B cell (primary cell): ENCODE measurements around the gene SCYGR4. TPM values are rescaled to one million over a fixed set of nuclear protein-coding genes. Genes with fewer than 3 reads are reported as not detected.

Source experiments
- ATAC-seq: fragments of 200-7000 bp; cut with Tn5 transposase; one replicate; pipeline ENCODE4 v1.10.0; 2021; ENCODE audit warnings: low read depth, mild to moderate bottlenecking, moderate number of reproducible peaks, moderate library complexity
- CTCF ChIA-PET: fragments of 350-600 bp; sonication (Branson Sonifier 250); formaldehyde crosslinking; loops from one replicate; lab custom pipeline; 2021; ENCODE audit warnings: antibody characterized with exemption, inconsistent platforms; lab: Charles Lee
- POLR2A ChIA-PET: fragments of 350-600 bp; sonication (Branson Sonifier 250); formaldehyde crosslinking; loops from one replicate; lab custom pipeline; 2021; ENCODE audit warnings: antibody characterized with exemption; lab: Charles Lee
- DNase-seq: peaks from one replicate; pipeline ENCODE4 v3.0.0; 2013
- H2AFZ ChIP-seq: 2 replicates; pipeline ENCODE4 v1.6.1; 2012; ENCODE audit warnings: mild to moderate bottlenecking, low read depth, low read length; ENCODE audit not compliant: insufficient read depth, poor library complexity, severe bottlenecking
- H3K27ac ChIP-seq, 2 donors: 1 replicate in 1 of 2; 2 replicates in 1 of 2; pipeline ENCODE4 v1.5.1; 2012 to 2013; ENCODE audit warnings: low read length in 2 of 2, mild to moderate bottlenecking in 2 of 2, moderate library complexity in 1 of 2
- H3K27me3 ChIP-seq, 4 experiments: fragments of 200-600 bp in 1 of 4; sonication (generic) in 1 of 4; replicated peaks in 1 of 4; 1 replicate in 2 of 4; 2 replicates in 2 of 4; pipeline versions ENCODE4 v1.6.1 to v1.7.0; 2013 to 2016; ENCODE audit warnings: low read length in 3 of 4, mild to moderate bottlenecking in 2 of 4, mixed read lengths in 1 of 4, moderate library complexity in 1 of 4; ENCODE audit not compliant: insufficient read depth in 4 of 4, control insufficient read depth in 3 of 4; ENCODE audit errors: control extremely low read depth in 1 of 4
- H3K36me3 ChIP-seq, 2 experiments: replicated peaks in 1 of 2; 1 replicate in 1 of 2; 2 replicates in 1 of 2; pipeline versions ENCODE4 v1.6.1 to v1.7.1; 2013; ENCODE audit warnings: low read length in 1 of 2; ENCODE audit not compliant: insufficient read depth in 2 of 2, control insufficient read depth in 1 of 2; ENCODE audit errors: control extremely low read depth in 1 of 2, extremely low read depth in 1 of 2
- H3K4me1 ChIP-seq, 2 donors: fragments of 200-600 bp in 1 of 2; sonication (generic) in 1 of 2; 1 replicate in 1 of 2; 2 replicates in 1 of 2; pipeline versions ENCODE4 v1.5.1 to v1.6.1; 2013 to 2017; ENCODE audit warnings: low read length in 2 of 2; ENCODE audit not compliant: control insufficient read depth in 2 of 2, insufficient read depth in 2 of 2
- H3K4me2 ChIP-seq: replicated peaks from 2 replicates; pipeline ENCODE3; 2012; ENCODE audit warnings: mild to moderate bottlenecking, low read depth, low read length; ENCODE audit not compliant: poor library complexity, severe bottlenecking
- H3K4me3 ChIP-seq, 5 experiments: fragments of 200-600 bp in 1 of 5; sonication (generic) in 1 of 5; 1 replicate in 3 of 5; 2 replicates in 2 of 5; pipeline versions ENCODE4 v1.5.1 to v1.7.0; 2011 to 2016; ENCODE audit warnings: low read length in 4 of 5, mild to moderate bottlenecking in 4 of 5, low read depth in 2 of 5, control low read depth in 1 of 5, moderate library complexity in 1 of 5; ENCODE audit not compliant: insufficient read depth in 1 of 5; ENCODE audit errors: control extremely low read depth in 1 of 5, extremely low read depth in 1 of 5
- H3K79me2 ChIP-seq: fragments of 200-600 bp; sonication (generic); one replicate; pipeline ENCODE4 v1.6.0; 2016; ENCODE audit warnings: low read length; ENCODE audit not compliant: control insufficient read depth, insufficient read depth
- H3K9ac ChIP-seq: fragments of 200-600 bp; sonication (generic); 2 replicates; pipeline ENCODE4 v1.6.1; 2017; ENCODE audit warnings: mild to moderate bottlenecking, low read length, moderate library complexity
- H3K9me3 ChIP-seq, 3 donors: one replicate each; pipeline versions ENCODE4 v1.6.1 to v1.7.1; 2013; ENCODE audit warnings: low read length in 2 of 3; ENCODE audit not compliant: control insufficient read depth in 2 of 3, insufficient read depth in 1 of 3; ENCODE audit errors: control extremely low read depth in 1 of 3
- H4K20me1 ChIP-seq: 2 replicates; pipeline ENCODE4 v1.6.0; 2012; ENCODE audit warnings: mild to moderate bottlenecking, low read length; ENCODE audit not compliant: insufficient read depth, control insufficient read depth, poor library complexity, severe bottlenecking
- H3K27ac Mint-ChIP-seq: one replicate; pipeline ENCODE4 v1.8.0; 2021; ENCODE audit warnings: mixed read lengths
- H3K27me3 Mint-ChIP-seq: one replicate; pipeline ENCODE4 v1.8.0; 2021; ENCODE audit warnings: mixed read lengths
- H3K4me1 Mint-ChIP-seq: one replicate; pipeline ENCODE4 v1.8.0; 2021; ENCODE audit warnings: mixed read lengths
- H3K4me3 Mint-ChIP-seq: one replicate; pipeline ENCODE4 v1.8.0; 2021; ENCODE audit warnings: mixed read lengths
- H3K9me3 Mint-ChIP-seq: one replicate; pipeline ENCODE4 v1.8.0; 2022; ENCODE audit warnings: mixed read lengths; ENCODE audit not compliant: insufficient read depth
- EZH2 ChIP-seq: IDR thresholded peaks from 2 replicates; pipeline ENCODE4 v1.6.1; 2012; ENCODE audit warnings: borderline replicate concordance, low read depth, mild to moderate bottlenecking, moderate library complexity, low read length; ENCODE audit not compliant: insufficient read depth, poor library complexity, severe bottlenecking
- WGBS: methylation state at CpG from one replicate; pipeline ENCODE4 v1.1.5; 2013; ENCODE audit warnings: missing lambda C conversion rate; ENCODE audit not compliant: insufficient coverage; 5-methylcytosine and 5-hydroxymethylcytosine counted together
- intact Hi-C: fragments of 100-400 bp; cut with micrococcal nuclease; formaldehyde crosslinking; loops from one replicate; pipeline ENCODE4 v1.10.0; 2022
- polyA plus RNA-seq: library from polyadenylated mRNA; depleted of rRNA; stranded (reverse); fragments of >200 nt; gene quantifications from 2 replicates; pipeline ENCODE4 v1.2.3, GENCODE V29; 2012
- total RNA-seq, 2 donors: library from RNA; stranded (reverse); fragments of 120-200 nt in 1 of 2; gene quantifications; 1 replicate in 1 of 2; 2 replicates in 1 of 2; pipeline versions ENCODE4 v1.2.3 to v1.2.4, GENCODE V29; 2013 to 2022
- TF ChIP-seq, protein P1 (sequence below): fragments of 200-600 bp; IDR thresholded peaks from one replicate; pipeline ENCODE4 v1.8.0; 2022; ENCODE audit warnings: antibody characterized with exemption, mild to moderate bottlenecking

Gene SCYGR4
- total and polyA plus RNA-seq, 2 donors (not counting 1 experiment from before 2014, with no cell fraction given) = not detected

DNA sequence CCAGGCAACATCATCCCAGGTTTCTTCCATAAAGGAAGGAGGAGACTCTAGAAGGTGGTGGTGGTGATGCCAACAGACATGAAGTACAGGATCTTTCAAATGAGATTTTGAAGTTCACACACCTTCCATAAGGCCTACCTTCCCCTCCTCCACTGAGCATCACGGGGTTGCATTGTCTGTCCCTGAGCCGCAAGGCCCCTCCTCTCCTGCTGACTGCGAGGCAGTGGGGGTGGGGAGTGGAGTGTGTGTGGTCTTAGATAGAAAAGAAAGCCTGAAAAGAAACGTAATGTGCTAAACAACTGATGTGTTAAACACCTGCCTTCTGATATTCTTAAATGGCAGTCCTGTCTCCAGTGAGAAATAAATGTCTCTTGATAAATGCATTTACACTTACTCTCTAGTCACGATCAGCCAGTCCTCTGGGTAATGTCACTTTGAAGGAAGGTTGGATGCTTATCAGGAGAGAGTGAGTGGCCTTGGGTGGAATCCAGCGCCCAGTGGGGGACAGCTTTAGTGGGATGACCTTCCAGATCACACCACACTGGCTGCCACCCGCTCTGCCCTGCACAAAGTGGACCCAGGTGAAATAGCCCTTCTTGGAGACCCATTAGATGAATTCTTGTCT, 43.8 kb downstream of the SCYGR4 start:
- Histone ChIP-seq H3K79me2 (no peaks in the 10 kb centered on the region), H3K27ac (no peak overlapping the region), H3K9me3 (no peaks in the 10 kb centered on the region), H3K36me3 (no peaks in the 10 kb centered on the region), H4K20me1 (no peaks in the 10 kb centered on the region), H3K4me3 (no peak overlapping the region), H3K4me2 (no peak overlapping the region), H3K9ac (no peak overlapping the region), H3K4me1 (no peaks in the 10 kb centered on the region), H3K27me3 (no peaks in the 10 kb centered on the region), H2AFZ (no peak overlapping the region)
- intact Hi-C loops = no loop called here
- H3K27me3 Mint-ChIP-seq = no peaks in the 10 kb centered on the region
- no peak overlapping the region for H3K4me3 Mint-ChIP-seq
- no peaks in the 10 kb centered on the region for H3K4me1 Mint-ChIP-seq
- ATAC-seq (no peak), DNase-seq (no peak)
- H3K9me3 Mint-ChIP-seq = no peaks in the 10 kb centered on the region
- CTCF ChIA-PET = no interaction called here
- WGBS = 86% methylated on average over 1 of the region's 7 CpGs
- no peak for TF ChIP-seq EZH2
- TF ChIP-seq, protein P1, sequence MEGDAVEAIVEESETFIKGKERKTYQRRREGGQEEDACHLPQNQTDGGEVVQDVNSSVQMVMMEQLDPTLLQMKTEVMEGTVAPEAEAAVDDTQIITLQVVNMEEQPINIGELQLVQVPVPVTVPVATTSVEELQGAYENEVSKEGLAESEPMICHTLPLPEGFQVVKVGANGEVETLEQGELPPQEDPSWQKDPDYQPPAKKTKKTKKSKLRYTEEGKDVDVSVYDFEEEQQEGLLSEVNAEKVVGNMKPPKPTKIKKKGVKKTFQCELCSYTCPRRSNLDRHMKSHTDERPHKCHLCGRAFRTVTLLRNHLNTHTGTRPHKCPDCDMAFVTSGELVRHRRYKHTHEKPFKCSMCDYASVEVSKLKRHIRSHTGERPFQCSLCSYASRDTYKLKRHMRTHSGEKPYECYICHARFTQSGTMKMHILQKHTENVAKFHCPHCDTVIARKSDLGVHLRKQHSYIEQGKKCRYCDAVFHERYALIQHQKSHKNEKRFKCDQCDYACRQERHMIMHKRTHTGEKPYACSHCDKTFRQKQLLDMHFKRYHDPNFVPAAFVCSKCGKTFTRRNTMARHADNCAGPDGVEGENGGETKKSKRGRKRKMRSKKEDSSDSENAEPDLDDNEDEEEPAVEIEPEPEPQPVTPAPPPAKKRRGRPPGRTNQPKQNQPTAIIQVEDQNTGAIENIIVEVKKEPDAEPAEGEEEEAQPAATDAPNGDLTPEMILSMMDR = no peak
- POLR2A ChIA-PET = no interaction called here
- H3K27ac Mint-ChIP-seq = no peak overlapping the region

DNA sequence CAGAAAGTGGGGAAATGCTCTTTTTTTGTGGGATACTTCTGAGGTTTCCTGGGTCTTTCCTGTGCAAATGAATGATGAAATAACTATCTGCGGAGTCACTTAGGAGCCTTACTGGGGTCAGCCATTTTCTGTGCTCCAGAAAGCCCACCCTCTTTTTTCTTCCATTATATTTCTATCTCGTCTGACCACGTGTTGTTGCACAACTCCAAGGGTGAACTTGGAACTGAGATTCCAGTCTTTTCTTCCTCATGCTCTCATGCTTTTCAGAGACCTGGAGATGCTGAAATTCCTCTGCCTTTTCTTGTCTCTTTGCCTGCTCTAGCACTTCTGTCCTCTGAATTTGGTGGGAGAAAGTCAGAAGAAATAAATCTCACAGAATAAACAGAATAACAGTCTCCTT, 44.5 kb downstream of the SCYGR4 start:
- Mint-ChIP-seq H3K27me3 (no peaks in the 10 kb centered on the region), H3K4me1 (no peaks in the 10 kb centered on the region), H3K27ac (no peak overlapping the region), H3K4me3 (no peak overlapping the region), H3K9me3 (no peaks in the 10 kb centered on the region)
- TF ChIP-seq, protein P1 = no peak
- no peak for TF ChIP-seq EZH2
- DNase-seq (no peak), ATAC-seq (no peak)
- intact Hi-C loops = no loop called here
- no peak overlapping the region for H3K9ac ChIP-seq
- ChIA-PET POLR2A (no interaction called here), CTCF (interaction anchor here (0.8 kb wide), 1 partner anchor 201 kb away, joined by 3 read pairs; no protein-coding TSS in a partner anchor)
- no peaks in the 10 kb centered on the region for H3K4me1 ChIP-seq
- H3K27ac ChIP-seq = no peak overlapping the region
- no peaks in the 10 kb centered on the region for H3K27me3 ChIP-seq
- no peak overlapping the region for H2AFZ ChIP-seq
- WGBS = 72% methylated on average over 3 of the region's 3 CpGs
- no peaks in the 10 kb centered on the region for H3K36me3 ChIP-seq
- no peak overlapping the region for H3K4me2 ChIP-seq
- no peaks in the 10 kb centered on the region for H4K20me1 ChIP-seq
- H3K9me3 ChIP-seq = no peaks in the 10 kb centered on the region
- no peaks in the 10 kb centered on the region for H3K79me2 ChIP-seq
- H3K4me3 ChIP-seq = no peak overlapping the region
